Muscle of arm (tissue), 12 donors: ENCODE measurements around the gene CDK15. TPM values are rescaled to one million over a fixed set of nuclear protein-coding genes. Genes with fewer than 3 reads are reported as not detected.
A peak's percentile ranks its signal among the peaks of the same experiment; 100 is the strongest.
"Not testable (repeated sequence)": the region's sequence is repeated elsewhere in the genome, so short reads cannot be mapped to it uniquely, and the experiment has no call there.

Experiments
- DNase-seq: peaks from one replicate; pipeline ENCODE4 v3.0.0-alpha.2; 2013
- polyA plus RNA-seq, 12 donors: library from polyadenylated mRNA; unstranded; fragments of 120-200 nt; gene quantifications; one replicate each; pipeline ENCODE4 v1.2.1, GENCODE V29; 2013; ENCODE audit not compliant: insufficient read length in 12 of 12

The CDK15 gene
- polyA plus RNA-seq, 12 donors = 0.71 to 2.1 (median 1.5) TPM; not detected in 2

DNA sequence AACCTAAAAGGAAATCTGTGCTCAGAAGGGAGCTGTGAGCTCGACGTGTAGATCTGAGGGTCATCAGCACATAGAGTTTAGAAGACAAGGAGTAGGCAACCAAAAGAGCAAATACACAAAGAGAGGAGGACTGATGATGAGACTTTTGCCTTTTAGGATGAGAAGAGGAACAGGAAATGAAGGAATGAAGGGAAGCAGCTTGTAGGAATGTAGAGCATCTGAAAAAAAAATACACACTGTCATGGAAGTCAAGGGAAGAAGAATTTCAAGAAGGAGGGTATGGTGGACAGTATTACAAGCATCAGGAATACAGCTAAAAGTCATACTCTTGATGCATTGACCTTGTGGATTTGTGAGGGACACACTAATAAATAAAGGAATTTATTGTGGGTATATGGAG is 21.9 kb downstream of the CDK15 start:
- DNase-seq = no peak

DNA sequence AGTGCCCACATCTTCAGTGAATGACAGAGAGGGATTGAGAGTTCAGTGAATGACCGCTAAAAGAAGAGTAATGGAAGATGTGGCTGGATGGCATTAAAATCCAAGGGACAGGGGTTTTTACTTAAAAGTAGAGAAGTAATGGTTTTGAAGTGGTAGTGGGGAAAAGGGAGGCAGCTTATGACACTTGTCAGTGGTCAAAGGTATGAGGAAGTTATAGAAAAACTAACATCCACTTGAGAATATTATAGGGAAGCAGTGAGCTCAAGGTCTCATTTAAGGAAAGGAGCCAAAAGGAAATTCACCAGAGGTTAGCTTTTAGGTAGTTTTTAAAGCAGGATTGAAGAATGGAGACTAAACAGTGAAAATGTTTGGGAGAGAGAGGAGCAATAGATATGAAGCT is 24.3 kb downstream of the CDK15 start:
- DNase-seq = no peak

DNA sequence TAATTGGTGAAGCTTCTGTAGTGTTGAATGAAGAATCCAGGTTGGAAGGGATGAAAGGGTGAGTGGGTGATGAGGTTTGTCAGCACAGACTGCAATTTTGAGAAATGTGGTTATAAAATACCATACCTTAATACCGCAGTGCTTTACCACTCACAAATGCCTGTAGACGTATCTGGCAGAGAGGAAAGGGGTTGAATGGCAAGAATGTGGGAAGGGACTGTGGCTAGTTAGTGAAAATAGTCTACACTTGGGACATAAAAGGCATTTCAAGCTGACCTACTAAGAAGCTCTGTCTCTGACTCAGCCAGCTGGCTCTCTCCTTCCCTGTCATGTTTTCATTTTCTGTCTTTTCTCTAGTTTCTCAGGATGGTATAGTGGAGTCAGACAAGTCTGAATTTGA is 25.1 kb downstream of the CDK15 start:
- DNase-seq = no peak

DNA sequence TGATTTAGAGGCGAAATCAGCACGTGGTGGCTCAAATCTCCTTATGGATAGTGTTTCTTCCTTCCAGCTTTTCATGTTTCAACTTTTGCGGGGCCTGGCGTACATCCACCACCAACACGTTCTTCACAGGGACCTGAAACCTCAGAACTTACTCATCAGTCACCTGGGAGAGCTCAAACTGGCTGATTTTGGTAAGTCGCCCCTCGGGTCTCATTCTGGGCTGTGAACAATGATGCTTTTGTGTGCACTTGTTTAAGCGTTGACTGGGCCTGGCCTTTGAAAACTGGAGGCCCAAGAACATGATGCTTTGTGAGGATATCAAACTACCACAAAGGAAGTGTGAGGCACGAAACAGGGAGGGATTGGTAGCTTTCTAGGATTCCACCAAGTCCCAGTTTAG is 27.4 kb downstream of the CDK15 start:
- no peak for DNase-seq

DNA sequence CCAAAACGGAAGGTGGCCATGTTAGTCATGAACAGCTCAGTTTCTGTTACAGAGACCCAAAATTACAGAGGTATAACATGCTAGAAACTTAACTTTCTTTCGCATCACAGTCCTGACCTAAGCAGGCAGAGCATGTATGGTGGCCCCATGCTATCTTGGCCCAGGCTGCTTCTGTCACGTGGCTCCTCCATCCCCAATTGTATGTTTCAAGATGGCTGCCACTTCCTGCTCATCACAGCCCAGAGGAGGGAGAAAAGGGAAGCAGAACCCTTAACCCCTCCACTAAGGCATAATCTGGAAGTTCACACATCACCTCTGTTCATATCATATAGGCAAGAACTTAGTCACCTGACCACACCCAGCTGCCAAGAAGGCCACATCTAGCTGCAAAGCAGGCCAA is 28.7 kb downstream of the CDK15 start:
- no peak for DNase-seq

DNA sequence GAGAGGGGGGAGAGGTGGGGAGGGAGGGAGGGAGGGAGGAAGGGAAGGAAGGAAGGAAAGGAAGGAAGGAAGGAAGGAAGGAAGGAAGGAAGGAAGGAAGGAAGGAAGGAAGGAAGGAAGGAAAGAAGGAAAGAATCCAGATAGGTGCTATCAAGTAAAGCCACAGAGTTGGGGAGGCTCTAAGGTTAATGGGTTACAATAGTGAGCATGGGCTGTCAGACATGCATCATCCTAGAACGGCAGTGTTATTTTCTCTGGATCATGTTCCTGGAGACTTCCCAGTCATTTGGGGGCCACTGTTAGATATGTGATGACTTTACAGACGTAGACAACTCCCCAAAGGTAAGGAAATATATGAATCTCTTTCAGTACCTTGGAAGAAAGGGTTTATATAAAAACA is 31.1 kb downstream of the CDK15 start:
- DNase-seq = no peak

DNA sequence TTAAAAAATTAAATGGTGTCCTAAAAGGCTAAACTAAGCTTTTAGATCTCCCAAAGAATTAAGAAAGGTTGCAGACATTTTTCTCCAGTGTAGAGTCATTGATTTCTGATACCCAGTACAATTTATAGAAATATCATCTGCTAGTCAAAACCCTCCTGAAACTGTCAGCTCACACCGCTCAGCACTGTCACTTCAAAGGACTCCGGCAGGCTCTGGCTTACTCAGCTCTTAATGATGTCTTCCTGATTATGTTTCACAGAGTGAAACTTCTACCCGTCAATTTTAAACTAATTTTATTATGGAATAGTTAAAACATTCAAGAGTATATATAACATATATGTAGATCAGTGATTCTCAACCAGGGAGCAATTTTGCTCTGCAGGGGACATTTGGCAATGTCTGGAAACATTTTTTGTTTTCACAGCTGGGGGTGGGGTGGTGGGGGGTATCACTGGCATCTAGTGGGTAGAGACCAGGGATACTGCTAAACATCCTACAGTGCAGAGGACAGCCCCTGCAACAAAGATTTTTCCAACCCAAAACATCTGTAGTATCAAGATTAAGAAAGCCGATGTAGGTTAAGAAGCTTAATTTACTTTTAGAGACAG is 31.6 kb downstream of the CDK15 start:
- DNase-seq = no peak

DNA sequence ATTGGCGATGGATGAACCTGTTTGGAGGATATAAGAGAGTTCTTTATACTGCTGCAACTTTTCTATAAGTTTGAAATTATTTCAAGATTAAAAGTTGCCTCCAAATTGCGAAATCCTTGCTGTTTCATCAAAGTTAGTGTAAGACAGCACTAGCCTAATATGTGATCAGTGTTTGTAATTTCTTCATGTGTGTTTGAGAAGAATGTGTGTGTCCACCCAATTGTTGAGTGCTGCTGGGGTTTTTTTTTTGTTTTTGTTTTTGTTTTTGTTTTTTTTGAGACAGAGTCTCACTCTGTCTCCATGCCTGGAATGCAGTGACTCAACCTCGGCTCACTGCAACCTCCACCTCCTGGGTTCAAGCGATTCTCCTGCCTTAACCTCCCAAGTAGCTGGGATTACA is 33.4 kb downstream of the CDK15 start:
- no peak for DNase-seq

DNA sequence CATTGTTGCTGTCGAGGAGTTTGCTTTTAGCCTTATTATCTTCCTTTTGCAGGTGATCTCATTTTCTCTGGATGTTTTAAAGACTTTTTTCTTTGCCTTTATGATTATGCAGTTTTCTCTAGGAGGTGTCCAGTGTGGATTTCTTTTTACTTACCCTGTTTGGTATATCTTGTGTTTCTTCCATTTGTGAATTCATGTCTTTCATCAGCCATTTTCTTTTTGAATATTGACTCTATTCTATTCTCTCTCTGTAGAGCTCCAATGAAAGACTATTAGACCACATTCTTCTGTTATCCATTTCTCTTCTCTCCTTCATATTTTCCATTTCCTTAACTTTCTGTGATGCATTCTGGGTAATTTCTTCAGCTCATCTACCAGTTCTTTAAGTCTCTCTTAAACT is 34.4 kb downstream of the CDK15 start:
- DNase-seq = no peak

DNA sequence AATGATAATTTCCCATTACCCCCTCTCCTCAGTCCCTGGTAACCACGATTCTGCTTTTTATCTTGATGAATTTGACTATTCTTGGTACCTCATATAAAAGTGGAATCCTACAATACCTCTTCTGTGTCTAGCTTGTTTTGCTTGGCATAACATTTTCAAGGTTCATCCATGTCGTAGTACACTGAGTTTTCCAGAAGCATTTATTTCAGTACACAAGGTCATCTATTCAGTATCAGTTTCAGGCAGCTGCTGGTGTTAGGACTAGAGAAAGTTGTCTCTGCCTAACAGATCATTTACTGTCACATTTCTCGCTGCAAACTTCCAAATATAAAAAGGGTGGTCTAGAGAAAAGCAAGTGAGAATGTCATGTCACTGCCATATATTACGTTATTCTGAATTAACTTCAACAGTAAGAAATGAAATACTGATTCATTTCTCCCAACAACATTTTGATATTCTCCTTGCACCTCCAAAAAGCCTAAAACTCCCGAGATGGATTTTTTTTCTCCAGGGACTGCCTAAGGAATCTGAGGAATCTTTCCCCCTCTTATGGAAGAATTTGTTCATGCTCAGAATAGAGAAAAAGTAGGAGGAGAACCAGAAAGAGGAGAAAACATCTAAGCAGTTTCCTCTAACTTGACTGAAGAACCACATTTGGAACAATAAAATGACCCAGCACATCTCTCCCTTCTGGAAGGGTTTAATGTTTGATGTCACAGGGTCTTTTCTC is 36.0 kb downstream of the CDK15 start:
- DNase-seq = no peak

DNA sequence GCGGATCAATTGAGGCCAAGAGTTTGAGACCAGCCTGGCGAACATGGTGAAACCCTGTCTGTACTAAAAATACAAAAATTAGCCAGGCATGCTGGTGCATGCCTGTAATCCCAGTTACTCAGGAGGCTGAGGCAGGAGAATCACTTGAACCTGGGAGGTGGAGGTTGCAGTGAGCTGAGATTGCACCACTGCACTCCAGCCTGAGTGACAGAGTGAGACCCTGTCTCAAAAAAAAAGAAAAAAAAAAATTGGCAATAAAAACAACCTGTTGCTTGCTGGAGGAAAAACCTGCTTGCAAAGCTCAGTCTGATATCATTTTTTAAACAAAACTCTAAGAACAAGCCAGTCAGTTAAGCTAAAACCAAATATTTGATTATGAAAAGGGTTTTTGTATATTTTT is 38.6 kb downstream of the CDK15 start:
- not testable (repeated sequence) for DNase-seq

DNA sequence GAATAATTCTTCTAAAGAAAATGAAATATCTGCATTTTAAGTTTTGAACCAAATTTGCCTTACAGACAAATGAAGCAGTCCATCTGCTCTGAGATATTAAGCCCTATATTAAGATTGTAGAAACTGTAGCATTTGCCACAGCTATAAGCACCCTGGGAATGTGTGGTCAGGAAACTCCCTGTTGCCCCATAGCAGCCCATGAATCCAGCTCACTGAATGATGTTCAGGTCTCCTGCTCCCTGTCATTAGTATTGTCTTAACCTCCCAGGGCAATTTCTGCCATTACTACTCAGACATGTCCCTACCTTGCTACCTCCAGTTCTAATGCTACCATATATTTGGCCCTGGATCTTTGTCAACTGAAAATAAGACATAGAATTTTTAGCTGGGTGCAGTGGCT is 41.1 kb downstream of the CDK15 start:
- DNase-seq = no peak

DNA sequence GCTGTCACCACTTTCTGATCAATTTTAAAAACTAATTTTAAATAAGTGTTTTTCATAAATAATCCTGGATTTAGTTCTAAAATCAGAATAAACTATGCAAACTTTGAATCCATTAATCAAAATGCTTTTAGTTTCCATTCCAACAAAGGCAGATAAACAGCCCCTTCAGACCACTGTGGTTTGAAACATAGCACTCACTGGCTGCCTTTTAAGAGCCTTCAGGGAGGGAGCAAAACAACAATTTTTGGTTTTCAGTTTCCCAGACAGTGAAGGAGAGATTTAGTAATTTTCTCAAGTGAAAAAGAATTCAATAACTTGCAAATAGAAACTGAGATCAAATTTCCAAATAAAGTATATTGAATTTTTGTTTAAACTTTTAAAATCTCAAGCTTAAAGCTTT is 46.1 kb downstream of the CDK15 start:
- no peak for DNase-seq

DNA sequence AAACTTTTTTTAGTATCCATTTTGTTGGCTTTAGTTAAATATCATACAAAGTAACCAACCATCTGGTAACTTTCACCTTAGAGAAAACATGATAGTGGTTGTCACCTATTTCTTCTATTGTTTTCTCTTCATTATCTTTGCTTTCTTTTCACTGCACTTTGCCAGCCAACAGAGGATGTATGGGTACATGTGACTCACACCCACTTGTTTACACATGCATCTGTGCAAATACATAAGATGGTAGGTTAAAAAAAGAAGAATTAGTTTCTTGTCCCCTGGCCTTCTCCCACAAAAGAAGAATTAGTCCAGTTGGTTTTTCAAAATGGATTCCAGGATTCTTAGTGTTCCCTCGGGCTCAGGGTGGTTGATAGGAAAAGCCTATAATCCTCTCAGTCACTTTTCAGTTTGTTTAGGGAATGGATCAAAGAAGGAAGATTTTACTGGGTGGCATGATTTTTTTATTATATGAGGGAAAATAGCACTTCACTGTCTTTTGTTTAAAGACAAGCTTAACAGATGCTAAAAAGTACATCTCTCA is 46.6 kb downstream of the CDK15 start:
- DNase-seq = no peak

DNA sequence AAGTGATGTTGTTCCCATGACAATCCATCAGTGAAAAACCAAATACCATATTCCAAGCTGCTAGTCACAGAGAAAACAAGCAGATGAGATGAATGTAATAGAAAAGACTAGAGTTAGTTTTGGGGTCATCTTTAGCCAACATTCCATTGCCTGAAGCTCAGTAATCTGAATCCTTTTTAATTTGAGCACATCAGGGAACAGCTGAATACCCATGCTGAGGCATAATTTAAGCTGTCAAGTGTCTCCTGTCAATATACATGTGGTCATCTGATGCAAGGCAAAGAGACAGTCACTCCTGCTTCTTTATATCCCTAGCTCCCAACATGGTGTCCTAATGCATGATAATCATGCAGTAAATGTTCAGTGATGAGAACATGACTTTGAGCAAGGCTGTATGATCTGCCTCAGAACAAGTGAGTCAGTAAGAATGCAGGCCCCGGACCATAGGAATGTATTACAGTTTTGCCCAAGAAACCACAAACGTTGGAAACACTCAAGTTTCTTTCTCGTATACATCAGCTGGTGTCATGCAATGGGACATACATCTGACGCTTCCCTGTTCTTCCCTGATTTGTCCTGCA is 48.0 kb downstream of the CDK15 start:
- no peak for DNase-seq

DNA sequence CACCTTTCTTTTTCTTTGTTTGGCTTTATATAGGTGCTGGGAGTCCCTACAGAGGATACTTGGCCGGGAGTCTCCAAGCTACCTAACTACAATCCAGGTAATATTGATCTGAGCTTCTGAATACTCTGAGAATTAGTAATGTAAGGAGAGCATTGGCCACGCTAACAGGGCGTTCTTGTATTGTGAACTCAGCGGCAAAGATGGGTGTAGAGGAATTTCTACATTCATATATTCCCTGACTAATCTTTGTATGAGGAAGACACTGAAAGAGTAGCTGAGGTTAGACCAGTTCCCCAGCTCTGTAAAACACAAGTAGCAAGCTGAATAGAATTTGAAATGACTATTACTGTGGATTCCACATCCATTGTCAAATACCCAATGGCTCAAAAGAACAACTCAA is 48.5 kb downstream of the CDK15 start:
- no peak for DNase-seq

DNA sequence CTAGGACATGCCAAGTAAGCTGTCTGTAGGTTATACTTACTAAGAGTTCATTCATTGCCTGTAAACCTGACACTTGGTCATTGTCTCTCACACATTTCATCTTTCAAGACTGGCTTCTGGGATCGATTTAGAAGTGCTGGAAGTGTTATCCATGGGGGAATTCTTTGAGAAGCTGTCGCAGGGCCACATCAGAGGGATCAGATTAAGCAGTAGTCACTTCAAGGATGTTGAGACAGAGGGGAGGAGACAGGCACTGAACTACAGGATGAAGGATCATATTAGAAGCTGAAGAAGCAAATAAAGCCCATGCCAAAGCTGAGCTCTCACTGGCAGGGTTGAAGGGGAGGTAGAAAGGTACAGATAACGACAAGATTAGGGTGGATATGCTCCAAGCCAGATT is 49.0 kb downstream of the CDK15 start:
- DNase-seq = no peak

DNA sequence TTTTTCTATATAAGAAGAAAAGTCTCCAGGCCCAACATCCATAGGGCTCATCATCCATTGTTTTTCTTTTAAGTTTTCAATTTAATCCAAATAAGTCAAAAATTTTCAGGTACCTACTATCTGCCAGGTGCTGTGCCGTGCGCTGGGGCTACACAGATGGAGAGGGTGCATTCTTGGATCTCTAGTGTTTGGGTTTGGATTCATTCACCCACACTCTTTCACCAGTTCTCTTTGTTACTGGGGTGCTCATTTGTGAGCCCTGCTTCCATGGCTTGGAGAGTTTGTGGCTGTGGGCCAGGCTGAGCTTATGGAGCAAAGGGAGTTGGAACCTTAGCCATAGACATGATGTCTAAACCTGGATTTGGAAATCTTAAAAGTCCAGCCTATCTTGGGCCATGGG is 51.0 kb downstream of the CDK15 start:
- no peak for DNase-seq

DNA sequence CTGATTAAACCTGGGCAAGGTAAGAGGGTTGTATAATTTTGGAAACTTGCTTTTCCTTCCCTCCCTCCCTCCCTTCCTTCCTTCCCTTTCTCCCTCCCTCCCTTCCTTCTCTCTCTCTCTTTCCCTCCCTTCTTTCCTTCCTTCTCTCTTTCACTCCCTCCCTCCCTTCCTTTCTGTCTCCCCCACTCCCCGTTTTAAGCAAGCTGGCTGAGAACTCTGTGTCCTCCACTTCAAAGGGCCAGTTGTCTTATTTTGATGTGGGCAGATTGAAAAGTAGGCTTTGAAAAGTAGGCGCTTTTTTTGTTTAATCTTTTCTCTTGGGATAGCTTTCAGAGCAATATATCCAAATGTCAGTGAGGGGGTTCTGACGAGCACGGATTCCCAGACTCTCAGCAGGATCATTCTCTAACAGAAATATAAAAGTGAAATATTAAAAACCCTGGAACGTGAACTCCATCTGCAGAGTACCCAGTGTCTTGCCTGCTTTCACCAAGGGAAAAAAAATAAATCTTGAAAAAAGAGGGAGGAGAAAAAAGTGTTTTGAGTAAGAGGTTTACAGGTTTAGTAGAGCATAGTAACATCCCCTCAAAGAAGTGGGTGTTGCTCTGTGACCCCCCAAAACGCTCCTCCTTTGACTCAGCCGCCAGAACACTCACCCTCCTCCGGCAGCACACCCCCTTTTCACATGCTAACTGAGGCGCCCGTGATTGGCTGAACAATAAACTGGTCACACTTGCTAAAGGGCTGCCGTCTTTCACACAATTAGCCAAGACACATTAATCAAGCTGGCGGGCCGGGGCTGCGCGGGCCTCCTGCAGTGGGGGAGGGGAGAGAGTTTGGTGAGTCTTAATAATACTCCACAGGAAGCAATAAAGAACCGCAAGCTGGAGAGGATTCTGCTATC is 52.2 kb downstream of the CDK15 start:
- no peak for DNase-seq

DNA sequence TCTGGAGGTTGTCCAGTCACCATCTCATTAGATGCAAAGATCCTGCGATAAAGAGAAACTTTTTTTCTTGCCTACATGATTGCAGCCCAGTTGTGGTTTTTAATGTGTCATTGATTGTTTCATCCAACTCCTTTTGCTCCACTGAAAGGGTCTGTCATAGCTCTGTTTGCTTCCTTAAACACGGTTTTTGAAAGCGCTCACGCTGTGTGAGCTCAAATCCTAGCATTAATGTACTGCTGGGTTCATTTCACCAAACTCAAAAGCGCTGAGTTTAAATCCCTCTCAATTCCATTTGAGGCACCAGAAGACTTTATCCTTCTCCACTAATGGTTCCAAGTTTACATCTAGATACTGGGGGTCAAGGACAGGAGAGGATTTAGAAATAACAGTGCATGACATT is 53.6 kb downstream of the CDK15 start:
- DNase-seq = no peak

DNA sequence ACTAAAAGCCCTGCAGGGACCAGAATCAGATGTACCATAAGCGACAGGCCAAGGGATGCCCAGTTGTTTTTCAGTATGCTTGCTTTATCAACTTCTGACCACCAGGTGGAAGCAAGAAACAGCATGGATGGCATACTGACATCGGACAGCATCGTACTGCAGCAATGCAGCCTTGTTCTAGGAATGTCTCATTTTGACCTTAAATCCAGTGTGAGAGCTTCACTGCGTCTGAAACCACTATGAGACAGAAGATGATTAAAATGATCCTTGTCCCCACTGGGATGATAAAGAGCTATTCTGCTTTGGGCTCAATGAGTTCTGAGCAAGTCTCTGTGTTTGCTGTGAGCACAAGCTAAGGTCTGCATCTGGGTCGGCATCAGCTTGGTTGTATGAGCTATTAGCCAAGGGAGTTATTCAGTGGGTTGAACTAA is 54.3 kb downstream of the CDK15 start:
- DNase-seq = peak; percentile 78

DNA sequence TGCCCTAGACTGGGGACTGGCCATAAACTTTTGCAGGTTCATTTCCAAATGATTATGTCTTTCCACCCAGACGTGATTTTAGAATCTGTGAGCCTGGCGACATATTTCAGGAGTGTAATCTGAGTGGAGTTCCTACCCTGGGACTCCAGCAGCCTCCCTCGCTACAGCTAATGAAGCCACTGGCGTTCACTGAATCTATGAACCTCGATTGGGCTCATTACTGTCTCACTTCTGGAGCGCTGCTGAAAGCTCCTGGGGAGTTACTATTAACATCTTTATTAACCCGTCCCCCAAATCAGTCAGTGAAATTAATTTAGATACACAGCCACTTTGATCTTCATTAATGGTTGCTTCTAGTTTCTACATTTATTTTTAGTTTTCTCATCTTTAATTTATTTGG is 56.5 kb downstream of the CDK15 start:
- DNase-seq = no peak
